Spleen (tissue), 11 donors: ENCODE measurements around the gene NUP160. TPM values are rescaled to one million over a fixed set of nuclear protein-coding genes. Genes with fewer than 3 reads are reported as not detected.
"Not testable (repeated sequence)": the region's sequence is repeated elsewhere in the genome, so short reads cannot be mapped to it uniquely, and the experiment has no call there.

Experiments
- DNase-seq: peaks from one replicate; pipeline ENCODE4 v3.0.0-alpha.2; 2020
- H3K27ac ChIP-seq, 8 donors: fragments of 200-600 bp; sonication (generic) in 7 of 8; 1 replicate in 4 of 8; 2 replicates in 4 of 8; pipeline versions ENCODE4 v1.5.0 to v1.8.0; 2016 to 2021; ENCODE audit warnings: inconsistent platforms in 4 of 8, mild to moderate bottlenecking in 4 of 8, moderate library complexity in 1 of 8
- H3K27me3 ChIP-seq, 7 donors: fragments of 200-600 bp; sonication (generic) in 6 of 7; replicated peaks in 1 of 7; 1 replicate in 4 of 7; 2 replicates in 3 of 7; pipeline versions ENCODE4 v1.5.0 to v1.8.0; 2016 to 2021; ENCODE audit warnings: inconsistent platforms in 3 of 7, mild to moderate bottlenecking in 1 of 7
- H3K36me3 ChIP-seq, 6 donors: fragments of 200-600 bp; sonication (generic) in 5 of 6; 1 replicate in 4 of 6; 2 replicates in 2 of 6; pipeline versions ENCODE4 v1.5.0 to v1.8.0; 2016 to 2021; ENCODE audit warnings: inconsistent platforms in 2 of 6
- H3K4me1 ChIP-seq, 6 donors: fragments of 200-600 bp; sonication (generic) in 5 of 6; 1 replicate in 3 of 6; 2 replicates in 3 of 6; pipeline versions ENCODE4 v1.5.0 to v1.8.0; 2016 to 2021; ENCODE audit warnings: inconsistent platforms in 3 of 6
- H3K4me3 ChIP-seq, 8 donors: fragments of 200-600 bp; sonication (generic) in 7 of 8; 1 replicate in 4 of 8; 2 replicates in 4 of 8; pipeline versions ENCODE4 v1.5.0 to v1.8.0; 2016 to 2021; ENCODE audit warnings: inconsistent platforms in 4 of 8, mild to moderate bottlenecking in 4 of 8, moderate library complexity in 2 of 8
- H3K9me3 ChIP-seq, 8 donors: fragments of 200-600 bp; sonication (generic) in 7 of 8; 1 replicate in 4 of 8; 2 replicates in 4 of 8; pipeline versions ENCODE4 v1.5.0 to v1.8.0; 2016 to 2021; ENCODE audit warnings: inconsistent platforms in 4 of 8
- POLR2A ChIP-seq, 3 donors: fragments of 450-650 bp; IDR thresholded peaks; one replicate each; pipeline ENCODE4 v1.5.1; 2017; ENCODE audit warnings: antibody characterized with exemption in 3 of 3, mild to moderate bottlenecking in 1 of 3
- POLR2AphosphoS5 ChIP-seq, 3 donors: sonication (generic); formaldehyde crosslinking; IDR thresholded peaks; one replicate each; pipeline ENCODE4 v1.5.1; 2017; ENCODE audit warnings: antibody characterized with exemption in 3 of 3
- WGBS, 5 donors: extraction: QIAGEN DNeasy Blood & Tissue Kit in 3 of 5; methylation state at CpG; one replicate each; pipeline versions ENCODE4 v1.1.5 to v1.1.7; 2013 to 2018; 5-methylcytosine and 5-hydroxymethylcytosine counted together
- intact Hi-C: fragments of 100-400 bp; cut with DNase I; formaldehyde crosslinking; loops from one replicate; pipeline ENCODE4 v1.15.0; 2023; ENCODE audit warnings: low total_unique reads
- polyA plus RNA-seq, 3 donors: library from polyadenylated mRNA; stranded (reverse); fragments of 200-250 nt; gene quantifications; one replicate each; pipeline ENCODE4 v1.2.1, GENCODE V29; 2013
- total RNA-seq, 7 donors: library from RNA; depleted of rRNA in 3 of 7; stranded (reverse); fragments of >200 nt in 3 of 7; fragmentation: NEBNext Ultra II Directional in 4 of 7; extraction: Animal tissue kit (Norgen Biotek cat#: 25700) in 4 of 7; gene quantifications; one replicate each; pipeline versions ENCODE4 v1.1.0 to v1.2.1, GENCODE V29; 2016 to 2021
- TF ChIP-seq, protein P1 (sequence below), 11 experiments: fragments of 200-600 bp in 7 of 11; fragments of 450-650 bp in 4 of 11; sonication (generic) in 4 of 11; IDR thresholded peaks in 8 of 11; conservative IDR thresholded peaks in 3 of 11; 1 replicate in 7 of 11; 2 replicates in 4 of 11; pipeline versions ENCODE4 v1.4.0 to v1.8.0; 2016 to 2021; ENCODE audit warnings: antibody characterized with exemption in 11 of 11, inconsistent platforms in 4 of 11, mild to moderate bottlenecking in 1 of 11
- donor health status: healthy with polysubstance abuse.
- donor health status: DM: no; HTN: no; CAD: no; lungs with moderate emphysema.
- donor health status: DM: no; HTN: no; CAD: no.
- donor health status: Bipolar disorder and iron deficiency.
- donor health status: healthy.
- donor health status: DM: no; HTN: no; CAD: no.
- donor health status: DM: yes; HTN: yes; CAD: no.

NUP160 gene
- total and polyA plus RNA-seq, 10 donors: 16.0 to 54.8 (median 41.2) TPM

DNA sequence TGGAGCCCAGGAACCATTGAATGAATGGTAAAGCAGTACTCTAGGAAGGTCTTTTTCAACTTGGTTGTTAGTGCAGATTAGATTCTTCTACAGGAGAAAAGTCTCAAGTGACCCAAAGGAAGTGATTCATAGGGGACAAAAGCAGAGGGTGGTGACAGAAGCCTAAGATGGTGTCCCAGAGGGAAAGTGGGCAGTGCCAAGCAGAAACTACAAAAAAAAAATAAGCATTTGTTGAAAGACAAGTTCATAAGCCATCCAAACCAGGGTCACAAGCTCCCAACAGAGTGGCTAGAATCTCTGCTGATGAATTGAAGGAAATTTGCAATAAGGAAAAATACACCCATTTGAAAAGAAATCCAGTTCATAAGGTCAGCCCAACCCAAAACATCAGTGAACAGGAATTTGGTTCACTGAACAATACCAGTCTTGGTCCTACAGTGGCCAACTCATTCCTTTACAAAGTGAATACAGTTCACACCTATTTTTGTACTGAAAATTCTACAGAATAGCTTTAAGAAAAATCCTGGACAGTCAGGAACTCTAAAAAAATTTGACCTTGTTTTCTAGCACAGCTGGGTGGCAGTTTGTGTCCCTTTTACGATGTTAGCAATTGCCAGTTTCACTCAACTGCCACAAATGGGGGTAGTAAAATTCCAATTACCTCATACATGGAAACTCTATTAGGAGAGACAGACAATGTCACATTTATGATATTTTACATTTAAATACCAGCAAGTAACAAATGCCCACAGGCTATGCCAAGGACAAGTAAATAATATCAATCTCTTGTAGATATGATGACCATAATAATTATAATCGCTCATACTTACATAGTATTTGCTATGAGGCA, 21.6 kb upstream of the NUP160 start:
- Histone ChIP-seq H3K27ac (peak overlapping the region in 6 of 8 donors; percentile 14 to 57 (median 43)), H3K36me3 (no peaks in the 10 kb centered on the region), H3K4me1 (peaks cover 6 to 40% (median 18%) of the 10 kb centered on the region in 6 donors), H3K4me3 (no peak overlapping the region), H3K9me3 (peaks cover 0 to 9% (median 1%) of the 10 kb centered on the region in 8 donors), H3K27me3 (no peaks in the 10 kb centered on the region)
- WGBS, 5 donors: 62 to 80% (median 72%) methylated on average over 2 of the region's 2 CpGs
- TF ChIP-seq, protein P1, sequence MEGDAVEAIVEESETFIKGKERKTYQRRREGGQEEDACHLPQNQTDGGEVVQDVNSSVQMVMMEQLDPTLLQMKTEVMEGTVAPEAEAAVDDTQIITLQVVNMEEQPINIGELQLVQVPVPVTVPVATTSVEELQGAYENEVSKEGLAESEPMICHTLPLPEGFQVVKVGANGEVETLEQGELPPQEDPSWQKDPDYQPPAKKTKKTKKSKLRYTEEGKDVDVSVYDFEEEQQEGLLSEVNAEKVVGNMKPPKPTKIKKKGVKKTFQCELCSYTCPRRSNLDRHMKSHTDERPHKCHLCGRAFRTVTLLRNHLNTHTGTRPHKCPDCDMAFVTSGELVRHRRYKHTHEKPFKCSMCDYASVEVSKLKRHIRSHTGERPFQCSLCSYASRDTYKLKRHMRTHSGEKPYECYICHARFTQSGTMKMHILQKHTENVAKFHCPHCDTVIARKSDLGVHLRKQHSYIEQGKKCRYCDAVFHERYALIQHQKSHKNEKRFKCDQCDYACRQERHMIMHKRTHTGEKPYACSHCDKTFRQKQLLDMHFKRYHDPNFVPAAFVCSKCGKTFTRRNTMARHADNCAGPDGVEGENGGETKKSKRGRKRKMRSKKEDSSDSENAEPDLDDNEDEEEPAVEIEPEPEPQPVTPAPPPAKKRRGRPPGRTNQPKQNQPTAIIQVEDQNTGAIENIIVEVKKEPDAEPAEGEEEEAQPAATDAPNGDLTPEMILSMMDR (IDR thresholded peaks at IDR 0.05 in 8 of 11, conservative IDR thresholded peaks at IDR 0.05 in 3 of 11): no peak
- intact Hi-C loops: no loop called here
- DNase-seq: no peak

DNA sequence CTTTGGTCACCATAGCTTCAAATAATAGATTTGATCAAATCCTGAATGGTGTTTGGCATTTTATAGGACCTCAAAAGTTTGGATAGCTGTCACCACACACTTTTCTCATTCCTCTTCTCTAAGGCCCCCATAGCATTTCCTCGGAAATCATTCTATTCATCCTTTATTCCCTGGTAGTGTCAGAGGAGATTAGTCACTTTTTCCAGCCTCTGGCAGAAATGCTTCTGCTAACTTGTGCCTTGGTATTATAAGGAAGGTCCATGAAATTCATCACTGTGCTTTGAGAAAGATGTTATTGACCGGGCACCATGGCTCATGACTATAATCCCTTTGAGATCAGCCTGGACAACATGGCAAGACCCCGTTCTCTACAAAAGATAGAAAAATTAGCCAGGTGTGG, 19.7 kb upstream of the NUP160 start:
- Histone ChIP-seq H3K27ac (no peak overlapping the region), H3K4me3 (no peak overlapping the region), H3K27me3 (no peaks in the 10 kb centered on the region), H3K9me3 (no peaks in the 10 kb centered on the region), H3K4me1 (peaks cover 23 to 59% (median 37%) of the 10 kb centered on the region in 6 donors), H3K36me3 (no peaks in the 10 kb centered on the region)
- no peak for DNase-seq
- 94 to 97% (median 96%) methylated on average over 3 of the region's 3 CpGs for WGBS, 5 donors
- TF ChIP-seq POLR2AphosphoS5 (IDR thresholded peaks at IDR 0.05) (no peak), POLR2A (IDR thresholded peaks at IDR 0.05) (no peak)
- TF ChIP-seq, protein P1 (IDR thresholded peaks at IDR 0.05 in 8 of 11, conservative IDR thresholded peaks at IDR 0.05 in 3 of 11): no peak
- intact Hi-C loops: no loop called here

DNA sequence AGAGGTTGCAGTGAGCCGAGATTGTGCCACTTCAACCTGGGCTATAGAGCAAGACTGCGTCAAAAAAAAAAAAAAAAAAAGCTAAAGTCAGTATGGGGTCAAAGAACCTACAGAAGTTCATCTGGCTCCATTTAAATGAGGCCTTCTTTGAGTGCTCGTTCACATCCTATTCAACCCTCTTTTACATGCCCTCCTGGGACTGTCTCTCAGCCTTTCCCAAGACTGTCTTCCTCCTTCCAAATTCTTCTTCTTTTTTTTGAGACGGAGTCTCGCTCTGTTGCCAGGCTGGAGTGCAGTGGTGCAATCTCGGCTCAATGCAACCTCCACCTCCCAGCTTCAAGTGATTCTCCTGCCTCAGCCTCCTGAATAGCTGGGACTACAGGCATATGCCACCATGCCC, 18.7 kb upstream of the NUP160 start:
- 69 to 91% (median 88%) methylated on average over 6 of the region's 6 CpGs for WGBS, 5 donors
- H3K36me3 ChIP-seq, intact Hi-C loops, H3K4me3 ChIP-seq, H3K9me3 ChIP-seq, H3K27me3 ChIP-seq, DNase-seq, H3K27ac ChIP-seq: not testable (repeated sequence)
- peaks cover 31 to 68% (median 47%) of the 10 kb centered on the region in 6 donors for H3K4me1 ChIP-seq

DNA sequence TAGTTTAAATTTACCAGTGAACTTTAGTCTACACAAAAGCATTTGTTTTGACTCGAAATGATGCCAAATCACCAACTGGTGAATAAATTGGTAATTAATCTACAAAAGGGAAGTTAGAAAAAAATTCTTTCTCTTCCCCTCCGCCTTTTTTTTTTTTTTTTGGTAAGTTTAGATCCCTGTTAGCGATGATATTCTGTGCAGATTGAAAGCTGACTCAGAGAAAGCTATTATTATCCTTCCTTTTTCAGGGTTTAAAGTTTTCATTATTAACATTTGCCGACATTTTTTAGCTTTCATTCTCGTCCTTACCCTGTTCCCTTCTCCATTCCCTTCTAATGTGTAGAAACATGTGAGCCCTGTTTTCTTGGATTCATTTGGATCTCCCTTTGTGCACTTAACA, 16.8 kb upstream of the NUP160 start:
- no peak for TF ChIP-seq POLR2A (IDR thresholded peaks at IDR 0.05)
- TF ChIP-seq, protein P1 (IDR thresholded peaks at IDR 0.05 in 8 of 11, conservative IDR thresholded peaks at IDR 0.05 in 3 of 11): no peak
- no peak for TF ChIP-seq POLR2AphosphoS5 (IDR thresholded peaks at IDR 0.05)
- H3K27ac ChIP-seq: peak overlapping the region; percentile 4 to 69 (median 62)
- 15 to 32% (median 18%) methylated on average over 5 of the region's 5 CpGs for WGBS, 5 donors
- no peaks in the 10 kb centered on the region for H3K9me3 ChIP-seq
- H3K27me3 ChIP-seq: no peaks in the 10 kb centered on the region
- intact Hi-C loops: no loop called here
- no peak for DNase-seq
- peaks cover 34 to 78% (median 54%) of the 10 kb centered on the region in 6 donors for H3K4me1 ChIP-seq
- H3K36me3 ChIP-seq: no peaks in the 10 kb centered on the region
- peak overlapping the region in 1 of 8 donors; percentile 13 for H3K4me3 ChIP-seq
